Measurements from ENCODE around the gene LSAMP.

- TF ChIP-seq CTCF (IDR thresholded peaks at IDR 0.05) (no peak), POLR2AphosphoS5 (IDR thresholded peaks at IDR 0.05) (no peak), POLR2A (IDR thresholded peaks at IDR 0.05) (no peak)
Observed at GRCh38 chr3:116331380-116331779, 113.9 kb downstream of the LSAMP start.

Measured in sigmoid colon (tissue), 4 donors.